Measurements from ENCODE around the gene JDP2.

Gene JDP2

GRCh38 chr14:75519394-75519793, 91.6 kb downstream of the JDP2 start:
- Histone ChIP-seq H3K4me3 (IDR thresholded peaks at IDR 0.05; ENCODE audit: insufficient read depth, low read depth, low read length) (no peak overlapping the region), H3K4me1 (ENCODE audit: low read depth, poor library complexity, severe bottlenecking) (peaks cover 15% of the 10 kb centered on the region), H3K4me2 (no peak overlapping the region), H3K9ac (no peak overlapping the region), H3K36me3 (ENCODE audit: insufficient read depth) (no peaks in the 10 kb centered on the region), H2AFZ (ENCODE audit: low read depth) (no peak overlapping the region), H3K27ac (no peak overlapping the region), H3K79me2 (ENCODE audit: insufficient read depth, low read depth) (no peaks in the 10 kb centered on the region), H4K20me1 (ENCODE audit: insufficient read depth) (no peaks in the 10 kb centered on the region), H3K27me3 (ENCODE audit: insufficient read depth, low read depth) (no peaks in the 10 kb centered on the region)
- TF ChIP-seq CTCF (conservative IDR thresholded peaks at IDR 0.05; ENCODE audit: low read depth, low read length) = no peak

DNA sequence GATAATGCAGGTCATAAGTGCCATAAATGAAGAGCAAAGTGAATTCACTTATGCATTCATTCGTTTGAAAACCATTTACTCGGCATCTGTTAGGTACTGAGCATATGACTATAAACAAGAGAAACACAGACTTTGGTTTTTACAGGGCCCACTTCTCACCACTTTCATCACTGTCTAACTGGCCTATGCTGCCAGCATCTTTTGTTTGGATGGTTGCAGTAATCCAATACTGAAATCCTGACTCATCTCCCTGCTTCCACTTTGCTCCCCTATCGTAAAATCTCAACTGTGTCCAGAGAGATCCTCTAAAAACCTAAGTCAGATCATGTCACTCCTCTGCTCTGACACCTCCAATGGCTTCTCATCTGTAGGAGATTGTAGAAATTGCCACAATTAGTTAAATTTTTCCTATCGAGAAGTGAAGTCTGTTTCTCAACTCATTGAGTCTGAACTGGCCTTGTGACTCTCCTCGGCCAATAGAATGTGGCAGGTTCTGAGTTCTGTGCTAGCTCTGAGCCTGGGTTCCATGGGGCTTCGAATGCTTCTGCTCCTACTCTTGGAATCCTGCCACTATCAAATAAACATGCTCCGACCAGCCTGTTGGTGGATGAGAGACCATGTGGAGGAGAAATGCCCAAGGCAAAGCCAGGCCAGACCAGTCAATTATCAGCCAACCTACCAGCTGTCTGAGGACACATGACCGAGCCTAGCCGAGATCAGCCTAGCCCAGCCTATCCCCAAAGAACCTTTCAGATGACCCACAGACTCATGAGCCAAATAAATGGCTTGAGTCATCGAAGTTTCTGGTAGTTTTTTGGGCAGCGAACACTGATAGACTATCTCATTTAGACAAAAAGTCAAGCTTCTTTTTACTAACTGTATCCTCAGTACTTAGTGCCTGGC, 92.3 kb downstream of the JDP2 start:
- H3K4me2 ChIP-seq = no peak overlapping the region
- no peaks in the 10 kb centered on the region for H3K79me2 ChIP-seq (ENCODE audit: insufficient read depth, low read depth)
- no peaks in the 10 kb centered on the region for H4K20me1 ChIP-seq (ENCODE audit: insufficient read depth)
- H3K27ac ChIP-seq = no peak overlapping the region
- no peak overlapping the region for H3K9ac ChIP-seq
- TF ChIP-seq CTCF (conservative IDR thresholded peaks at IDR 0.05; ENCODE audit: low read depth, low read length) = no peak
- no peak overlapping the region for H3K4me3 ChIP-seq (IDR thresholded peaks at IDR 0.05; ENCODE audit: insufficient read depth, low read depth, low read length)
- peaks cover 15% of the 10 kb centered on the region for H3K4me1 ChIP-seq (ENCODE audit: low read depth, poor library complexity, severe bottlenecking)
- no peaks in the 10 kb centered on the region for H3K27me3 ChIP-seq (ENCODE audit: insufficient read depth, low read depth)
- H3K36me3 ChIP-seq (ENCODE audit: insufficient read depth) = no peaks in the 10 kb centered on the region
- no peak overlapping the region for H2AFZ ChIP-seq (ENCODE audit: low read depth)

DNA sequence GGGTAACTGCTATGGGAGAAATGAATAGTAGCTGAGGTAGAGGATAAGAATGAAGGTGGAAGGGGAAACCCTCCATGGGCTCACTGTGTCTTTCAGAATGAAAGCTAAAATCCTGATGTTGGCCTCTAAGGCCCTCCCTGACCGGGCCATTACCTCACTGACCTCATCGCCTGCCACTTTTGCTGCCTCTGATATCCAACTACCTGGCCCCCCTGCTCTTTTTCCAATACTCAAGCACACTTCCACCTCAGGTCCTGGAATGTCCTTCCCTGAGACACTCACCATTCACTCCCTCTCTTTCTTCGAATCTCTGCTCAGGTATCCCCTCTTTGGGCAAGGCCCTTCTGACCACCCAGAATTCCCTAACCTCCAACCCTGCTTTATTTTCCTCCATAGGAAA, 93.0 kb downstream of the JDP2 start:
- Histone ChIP-seq H3K4me1 (ENCODE audit: low read depth, poor library complexity, severe bottlenecking) (peaks cover 15% of the 10 kb centered on the region), H4K20me1 (ENCODE audit: insufficient read depth) (no peaks in the 10 kb centered on the region), H3K36me3 (ENCODE audit: insufficient read depth) (no peaks in the 10 kb centered on the region), H2AFZ (ENCODE audit: low read depth) (no peak overlapping the region), H3K27me3 (ENCODE audit: insufficient read depth, low read depth) (no peaks in the 10 kb centered on the region), H3K4me3 (IDR thresholded peaks at IDR 0.05; ENCODE audit: insufficient read depth, low read depth, low read length) (no peak overlapping the region), H3K27ac (no peak overlapping the region), H3K4me2 (peak overlapping the region; percentile 86; the same call in 1 of the 2 replicates), H3K79me2 (ENCODE audit: insufficient read depth, low read depth) (no peaks in the 10 kb centered on the region), H3K9ac (no peak overlapping the region)
- TF ChIP-seq CTCF (conservative IDR thresholded peaks at IDR 0.05; ENCODE audit: low read depth, low read length) = no peak

GRCh38 chr14:75521415-75522199, 93.8 kb downstream of the JDP2 start:
- Histone ChIP-seq H4K20me1 (ENCODE audit: insufficient read depth) (no peaks in the 10 kb centered on the region), H3K4me1 (ENCODE audit: low read depth, poor library complexity, severe bottlenecking) (peaks cover 15% of the 10 kb centered on the region), H3K4me3 (IDR thresholded peaks at IDR 0.05; ENCODE audit: insufficient read depth, low read depth, low read length) (no peak overlapping the region), H3K9ac (peak overlapping the region; percentile 64; the same call in 1 of the 2 replicates), H3K4me2 (peak overlapping the region; percentile 86), H3K27ac (peak overlapping the region; percentile 75), H3K27me3 (ENCODE audit: insufficient read depth, low read depth) (no peaks in the 10 kb centered on the region), H3K36me3 (ENCODE audit: insufficient read depth) (no peaks in the 10 kb centered on the region), H2AFZ (ENCODE audit: low read depth) (peak overlapping the region; percentile 96), H3K79me2 (ENCODE audit: insufficient read depth, low read depth) (no peaks in the 10 kb centered on the region)
- TF ChIP-seq CTCF (conservative IDR thresholded peaks at IDR 0.05; ENCODE audit: low read depth, low read length) = no peak

Data from KMS-11 (cell line).